Mesothelial cell of epicardium (in vitro differentiated cells): ENCODE results near the gene S100A3. TPM values are rescaled to one million over a fixed set of nuclear protein-coding genes. Genes with fewer than 3 reads are reported as not detected.
"Not testable (repeated sequence)": the region's sequence is repeated elsewhere in the genome, so short reads cannot be mapped to it uniquely, and the experiment has no call there.

Experiments used
- DNase-seq, 2 experiments: peaks; one replicate each; pipeline ENCODE4 v3.0.0; 2021; ENCODE audit warnings: low spot score in 2 of 2; ENCODE audit not compliant: unreplicated experiment in 2 of 2
- H3K27ac Mint-ChIP-seq: 2 replicates; pipeline ENCODE4 v1.8.0; 2021; ENCODE audit warnings: mixed read lengths
- H3K27me3 Mint-ChIP-seq: 2 replicates; pipeline ENCODE4 v1.8.0; 2021; ENCODE audit warnings: low read depth, mixed read lengths
- H3K36me3 Mint-ChIP-seq: 2 replicates; pipeline ENCODE4 v1.8.0; 2021; ENCODE audit warnings: mixed read lengths
- H3K4me1 Mint-ChIP-seq: 2 replicates; pipeline ENCODE4 v1.8.0; 2021; ENCODE audit warnings: mixed read lengths
- H3K4me3 Mint-ChIP-seq: 2 replicates; pipeline ENCODE4 v1.8.0; 2021; ENCODE audit warnings: mild to moderate bottlenecking, moderate library complexity, mixed read lengths
- H3K9me3 Mint-ChIP-seq: 2 replicates; pipeline ENCODE4 v1.8.0; 2021; ENCODE audit warnings: mixed read lengths
- total RNA-seq: library from RNA; stranded (reverse); gene quantifications from 3 replicates; pipeline ENCODE4 v1.2.1, GENCODE V29; 2021
- TF ChIP-seq, protein P1 (sequence below): fragments of 200-600 bp; sonication (generic); IDR thresholded peaks from one replicate; pipeline ENCODE4 v1.5.0; 2021; ENCODE audit warnings: antibody characterized with exemption; ENCODE audit not compliant: unreplicated experiment

The S100A3 gene
- total RNA-seq, 1 donor from 2014 or later, result not detected

DNA sequence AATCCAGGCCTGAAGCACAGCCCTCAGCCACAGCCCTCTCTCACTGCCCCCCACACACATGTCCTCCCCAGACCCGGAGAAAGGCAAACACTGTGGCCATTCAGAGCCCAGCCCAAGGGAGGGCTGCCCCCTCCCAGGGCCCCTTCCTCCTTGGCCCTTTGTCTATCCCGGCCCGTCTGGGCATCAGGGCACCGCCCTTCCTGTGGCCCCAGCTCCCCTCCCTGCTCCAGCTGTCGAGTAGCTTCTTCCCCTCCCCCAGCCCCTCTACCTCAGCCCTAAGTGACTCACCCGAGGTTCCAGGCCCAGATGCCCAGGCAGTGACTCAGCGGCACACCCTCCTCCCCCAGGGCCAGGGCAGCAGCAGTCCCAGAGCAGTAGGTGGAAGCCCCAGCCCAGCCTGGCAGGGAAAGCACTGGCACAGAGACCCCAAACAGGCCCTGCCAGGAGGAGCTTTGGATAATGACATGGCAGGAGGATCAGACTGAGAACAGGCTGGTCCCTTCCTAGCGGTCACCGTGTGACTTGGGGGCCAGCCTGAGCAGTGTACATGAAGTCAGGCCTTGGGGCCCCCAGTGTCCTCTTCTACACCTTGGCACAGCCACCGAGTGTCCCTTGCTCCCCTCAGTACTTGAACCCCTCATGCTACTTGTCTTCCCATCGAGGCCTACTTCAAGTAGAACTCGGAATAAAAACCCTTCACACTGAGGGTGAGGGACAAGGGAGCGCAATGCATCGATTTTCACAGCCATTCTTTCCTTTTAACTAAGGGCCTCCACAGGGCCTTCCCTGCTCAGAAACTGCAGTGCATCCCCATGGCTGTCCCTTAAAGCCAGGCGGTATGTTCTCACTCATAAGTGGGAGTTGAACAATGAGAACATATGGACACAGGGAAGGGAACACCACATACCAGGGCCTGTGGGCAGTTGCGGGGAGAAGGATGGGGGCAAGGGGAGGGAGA, 17.6 kb upstream of the S100A3 start:
- TF ChIP-seq, protein P1, sequence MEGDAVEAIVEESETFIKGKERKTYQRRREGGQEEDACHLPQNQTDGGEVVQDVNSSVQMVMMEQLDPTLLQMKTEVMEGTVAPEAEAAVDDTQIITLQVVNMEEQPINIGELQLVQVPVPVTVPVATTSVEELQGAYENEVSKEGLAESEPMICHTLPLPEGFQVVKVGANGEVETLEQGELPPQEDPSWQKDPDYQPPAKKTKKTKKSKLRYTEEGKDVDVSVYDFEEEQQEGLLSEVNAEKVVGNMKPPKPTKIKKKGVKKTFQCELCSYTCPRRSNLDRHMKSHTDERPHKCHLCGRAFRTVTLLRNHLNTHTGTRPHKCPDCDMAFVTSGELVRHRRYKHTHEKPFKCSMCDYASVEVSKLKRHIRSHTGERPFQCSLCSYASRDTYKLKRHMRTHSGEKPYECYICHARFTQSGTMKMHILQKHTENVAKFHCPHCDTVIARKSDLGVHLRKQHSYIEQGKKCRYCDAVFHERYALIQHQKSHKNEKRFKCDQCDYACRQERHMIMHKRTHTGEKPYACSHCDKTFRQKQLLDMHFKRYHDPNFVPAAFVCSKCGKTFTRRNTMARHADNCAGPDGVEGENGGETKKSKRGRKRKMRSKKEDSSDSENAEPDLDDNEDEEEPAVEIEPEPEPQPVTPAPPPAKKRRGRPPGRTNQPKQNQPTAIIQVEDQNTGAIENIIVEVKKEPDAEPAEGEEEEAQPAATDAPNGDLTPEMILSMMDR, result no peak
- Mint-ChIP-seq H3K27ac (peak overlapping the region; percentile 97), H3K4me1 (peaks cover 53% of the 10 kb centered on the region), H3K4me3 (no peak overlapping the region), H3K36me3 (no peaks in the 10 kb centered on the region), H3K27me3 (no peaks in the 10 kb centered on the region), H3K9me3 (no peaks in the 10 kb centered on the region)
- DNase-seq, result peak; percentile 43 to 66

DNA sequence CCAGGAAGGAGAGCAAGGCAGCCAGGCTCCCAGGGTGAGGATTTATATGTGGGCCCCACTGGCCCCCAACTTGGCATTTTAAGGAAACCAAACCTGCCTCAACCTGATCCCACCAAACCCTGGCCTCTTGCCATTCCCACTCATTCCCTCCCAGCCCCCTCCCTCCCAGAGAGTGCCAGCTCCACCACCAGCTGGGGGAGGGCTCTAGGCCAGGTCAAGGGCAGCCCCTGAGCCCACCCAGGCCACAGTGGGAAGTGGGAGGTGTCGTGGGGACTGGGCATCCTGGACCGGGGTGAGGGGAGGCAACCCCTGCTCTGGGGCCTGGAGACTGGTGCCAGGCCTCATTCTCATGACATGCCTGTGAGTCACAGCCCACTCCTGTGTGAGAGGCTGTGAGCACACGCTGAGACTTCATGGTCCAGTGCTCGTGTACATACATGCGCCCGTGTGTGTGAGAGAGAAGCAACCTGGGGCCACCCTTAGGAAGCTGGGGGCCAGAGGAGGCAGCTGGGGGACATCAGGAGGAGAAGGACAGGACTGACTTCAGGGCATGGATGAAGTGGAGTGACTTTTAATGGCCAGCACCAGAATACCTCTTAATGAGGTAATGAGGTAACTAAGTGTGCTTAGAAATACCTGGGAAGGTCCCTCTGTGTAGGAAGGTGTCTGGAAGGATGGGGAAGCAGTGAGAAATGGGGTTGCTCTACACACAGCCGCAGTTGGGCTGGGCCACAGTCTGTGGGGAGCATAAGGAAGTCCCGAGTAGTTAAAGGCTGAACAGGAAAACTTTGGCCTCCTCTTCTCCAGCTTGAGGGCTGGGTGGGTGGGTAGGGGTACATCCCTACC, 16.7 kb upstream of the S100A3 start, which contains the start of gene S100A2:
S100A2 (minus strand) TSS at position 316 of the 846 bp plus-strand sequence. CDS start 1,967 bp downstream, outside the sequence.
- TF ChIP-seq, protein P1, result no peak
- H3K27me3 Mint-ChIP-seq, result no peaks in the 10 kb centered on the region
- H3K4me3 Mint-ChIP-seq, result no peak within 1 kb of the TSS
- H3K27ac Mint-ChIP-seq, result peak within 1 kb of the TSS; percentile 97
- H3K36me3 Mint-ChIP-seq, result no peaks in the 10 kb centered on the region
- peaks cover 53% of the 10 kb centered on the region for H3K4me1 Mint-ChIP-seq
- H3K9me3 Mint-ChIP-seq, result no peaks in the 10 kb centered on the region
- DNase-seq, result no peak

DNA sequence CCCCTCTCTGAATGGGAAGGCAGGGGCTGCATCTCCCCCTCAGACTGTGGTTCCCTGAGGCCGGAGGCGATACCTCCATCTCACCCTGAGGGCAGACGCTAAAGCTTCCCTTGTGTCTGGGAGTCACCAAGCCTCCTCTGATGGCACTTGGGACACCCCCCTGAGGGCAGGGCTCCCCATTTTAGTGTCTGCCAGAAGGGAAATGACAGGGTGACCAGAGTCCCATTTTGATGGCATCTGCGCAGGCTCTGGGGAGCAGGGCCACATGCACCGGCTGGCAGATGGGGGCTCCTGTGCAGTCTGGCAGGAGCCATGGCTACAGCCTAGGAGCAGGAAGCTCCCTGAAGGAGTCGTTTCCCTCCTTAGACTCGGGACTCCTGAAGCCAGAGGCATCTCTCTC, 14.9 kb upstream of the S100A3 start:
- no peak overlapping the region for H3K4me3 Mint-ChIP-seq
- H3K27ac Mint-ChIP-seq, result no peak overlapping the region
- H3K4me1 Mint-ChIP-seq, result peaks cover 45% of the 10 kb centered on the region
- no peaks in the 10 kb centered on the region for H3K27me3 Mint-ChIP-seq
- DNase-seq, result no peak
- H3K36me3 Mint-ChIP-seq, result no peaks in the 10 kb centered on the region
- no peaks in the 10 kb centered on the region for H3K9me3 Mint-ChIP-seq
- TF ChIP-seq, protein P1, result no peak

DNA sequence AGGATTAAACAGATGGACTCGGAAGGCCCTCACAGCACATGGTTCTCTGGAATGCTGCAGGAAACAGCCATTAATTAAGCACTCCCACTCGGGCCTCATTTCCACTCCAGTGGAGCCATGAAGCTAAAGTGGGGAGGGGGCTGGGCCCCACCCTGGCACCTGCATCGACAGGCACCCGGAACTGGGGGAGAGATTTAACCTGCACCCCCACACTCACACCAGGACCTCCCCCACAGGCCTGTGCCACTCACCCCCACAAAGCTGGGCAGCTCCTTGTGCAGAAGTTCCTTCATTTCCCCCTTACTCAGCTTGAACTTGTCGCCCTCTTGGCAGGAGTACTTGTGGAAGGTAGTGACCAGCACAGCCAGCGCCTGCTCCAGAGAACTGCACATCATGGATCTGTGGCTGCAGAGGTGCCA, 14.4 kb upstream of the S100A3 start:
- TF ChIP-seq, protein P1, result no peak
- no peak overlapping the region for H3K27ac Mint-ChIP-seq
- no peaks in the 10 kb centered on the region for H3K27me3 Mint-ChIP-seq

DNA sequence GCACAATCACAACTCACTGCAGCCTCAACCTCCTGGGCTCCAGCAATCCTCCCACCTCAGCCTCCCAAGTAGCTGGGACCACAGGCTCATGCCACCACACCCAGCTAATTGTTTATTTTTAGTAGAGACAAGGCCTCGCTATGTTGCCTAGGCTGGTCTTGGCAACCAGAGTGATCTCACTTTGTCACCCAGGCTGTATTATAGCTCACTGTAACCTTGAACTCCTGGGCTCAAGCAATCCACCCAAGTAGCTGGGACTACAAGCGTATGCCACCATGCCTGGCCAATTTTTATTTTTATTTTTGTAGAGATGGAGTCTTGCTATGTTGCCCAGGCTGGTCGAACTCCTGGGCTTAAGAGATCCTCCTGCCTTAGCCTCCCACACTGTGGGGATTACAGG, 13.0 kb upstream of the S100A3 start:
- H3K9me3 Mint-ChIP-seq, H3K4me3 Mint-ChIP-seq, DNase-seq, H3K36me3 Mint-ChIP-seq, H3K27ac Mint-ChIP-seq, H3K27me3 Mint-ChIP-seq: not testable (repeated sequence)
- H3K4me1 Mint-ChIP-seq, result peaks cover 29% of the 10 kb centered on the region

More for the DNA sequence above, 14.4 kb upstream of the S100A3 start:
- H3K4me1 Mint-ChIP-seq, result peaks cover 40% of the 10 kb centered on the region
- no peaks in the 10 kb centered on the region for H3K9me3 Mint-ChIP-seq
- DNase-seq, result no peak
- H3K36me3 Mint-ChIP-seq, result no peaks in the 10 kb centered on the region
- no peak overlapping the region for H3K4me3 Mint-ChIP-seq
